Cardiac muscle cell (in vitro differentiated cells and primary cell): ENCODE data around the gene TCTN2. TPM values are rescaled to one million over a fixed set of nuclear protein-coding genes. Genes with fewer than 3 reads are reported as not detected.
A peak's percentile ranks its signal among the peaks of the same experiment; 100 is the strongest.

ENCODE experiments used
- DNase-seq, 2 donors: peaks; one replicate each; pipeline versions ENCODE4 v3.0.0 to v3.0.0-alpha.2; 2010 to 2017; ENCODE audit warnings: low read depth in 1 of 2, low spot score in 1 of 2
- H3K27ac ChIP-seq: fragments of 200-600 bp; sonication (generic); 2 replicates; pipeline ENCODE4 v1.5.1; 2016
- H3K27me3 ChIP-seq: fragments of 200-600 bp; sonication (generic); 2 replicates; pipeline ENCODE4 v1.6.0; 2016; ENCODE audit warnings: control low read depth
- H3K36me3 ChIP-seq: fragments of 200-600 bp; sonication (generic); 2 replicates; pipeline ENCODE4 v1.5.1; 2016; ENCODE audit warnings: control low read depth
- H3K4me1 ChIP-seq: fragments of 200-600 bp; sonication (generic); 2 replicates; pipeline ENCODE4 v1.8.1; 2017; ENCODE audit warnings: low read depth, mild to moderate bottlenecking, mixed run types
- H3K4me3 ChIP-seq: fragments of 200-600 bp; sonication (generic); 2 replicates; pipeline ENCODE4 v1.5.1; 2016; ENCODE audit warnings: mild to moderate bottlenecking
- H3K9me3 ChIP-seq: fragments of 200-600 bp; sonication (generic); 2 replicates; pipeline ENCODE4 v1.5.1; 2017; ENCODE audit warnings: low read depth, mild to moderate bottlenecking, control low read depth
- polyA plus RNA-seq: library from polyadenylated mRNA; unstranded; fragments of >200 nt; fragmentation: Nextera tagmentation; extraction: Ambion mirVana; gene quantifications from 2 replicates; pipeline ENCODE4 v1.2.1, GENCODE V29; 2016
- total RNA-seq: library from RNA; depleted of rRNA; stranded (reverse); fragments of >200 nt; gene quantifications from 2 replicates; pipeline ENCODE4 v1.2.3, GENCODE V29; 2016
- TF ChIP-seq, protein P1 (sequence below): IDR thresholded peaks from 2 replicates; pipeline ENCODE4 v1.5.1; 2012; ENCODE audit warnings: low read depth, mild to moderate bottlenecking, low read length

Gene TCTN2
- total and polyA plus RNA-seq, 2 experiments from 2014 or later, result 4.3 to 5.8 TPM

DNA sequence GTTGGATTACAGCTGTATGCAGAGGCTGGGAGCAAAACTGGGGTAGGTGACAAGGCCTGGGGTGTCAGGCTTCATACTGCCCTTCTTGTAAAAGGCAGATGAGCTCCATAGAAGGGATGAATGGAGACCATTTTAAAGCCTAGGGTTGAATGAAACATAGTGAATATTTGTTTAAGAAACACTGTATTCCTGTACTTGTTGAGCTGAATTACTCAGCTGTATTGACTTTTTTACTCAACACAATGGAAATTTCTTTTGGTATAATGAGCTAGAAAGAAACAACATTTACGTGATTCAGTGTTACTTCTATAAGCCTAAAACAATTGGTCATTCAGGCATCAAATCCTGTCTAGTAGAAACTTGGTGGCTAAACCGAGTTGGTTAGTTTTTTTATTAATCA lies 55.3 kb downstream of the TCTN2 start:
- Histone ChIP-seq H3K4me3 (no peak overlapping the region), H3K27me3 (no peaks in the 10 kb centered on the region), H3K27ac (no peak overlapping the region), H3K4me1 (peaks cover 5% of the 10 kb centered on the region), H3K36me3 (peaks cover 50% of the 10 kb centered on the region), H3K9me3 (no peaks in the 10 kb centered on the region)
- TF ChIP-seq, protein P1, sequence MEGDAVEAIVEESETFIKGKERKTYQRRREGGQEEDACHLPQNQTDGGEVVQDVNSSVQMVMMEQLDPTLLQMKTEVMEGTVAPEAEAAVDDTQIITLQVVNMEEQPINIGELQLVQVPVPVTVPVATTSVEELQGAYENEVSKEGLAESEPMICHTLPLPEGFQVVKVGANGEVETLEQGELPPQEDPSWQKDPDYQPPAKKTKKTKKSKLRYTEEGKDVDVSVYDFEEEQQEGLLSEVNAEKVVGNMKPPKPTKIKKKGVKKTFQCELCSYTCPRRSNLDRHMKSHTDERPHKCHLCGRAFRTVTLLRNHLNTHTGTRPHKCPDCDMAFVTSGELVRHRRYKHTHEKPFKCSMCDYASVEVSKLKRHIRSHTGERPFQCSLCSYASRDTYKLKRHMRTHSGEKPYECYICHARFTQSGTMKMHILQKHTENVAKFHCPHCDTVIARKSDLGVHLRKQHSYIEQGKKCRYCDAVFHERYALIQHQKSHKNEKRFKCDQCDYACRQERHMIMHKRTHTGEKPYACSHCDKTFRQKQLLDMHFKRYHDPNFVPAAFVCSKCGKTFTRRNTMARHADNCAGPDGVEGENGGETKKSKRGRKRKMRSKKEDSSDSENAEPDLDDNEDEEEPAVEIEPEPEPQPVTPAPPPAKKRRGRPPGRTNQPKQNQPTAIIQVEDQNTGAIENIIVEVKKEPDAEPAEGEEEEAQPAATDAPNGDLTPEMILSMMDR, result no peak
- no peak for DNase-seq

GRCh38 chr12:123726962-123727361 lies 56.0 kb downstream of the TCTN2 start:
- peaks cover 52% of the 10 kb centered on the region for H3K36me3 ChIP-seq
- DNase-seq, result no peak
- H3K9me3 ChIP-seq, result no peaks in the 10 kb centered on the region
- no peaks in the 10 kb centered on the region for H3K27me3 ChIP-seq
- H3K4me1 ChIP-seq, result peaks cover 6% of the 10 kb centered on the region
- no peak overlapping the region for H3K4me3 ChIP-seq
- TF ChIP-seq, protein P1, result no peak
- H3K27ac ChIP-seq, result no peak overlapping the region

DNA sequence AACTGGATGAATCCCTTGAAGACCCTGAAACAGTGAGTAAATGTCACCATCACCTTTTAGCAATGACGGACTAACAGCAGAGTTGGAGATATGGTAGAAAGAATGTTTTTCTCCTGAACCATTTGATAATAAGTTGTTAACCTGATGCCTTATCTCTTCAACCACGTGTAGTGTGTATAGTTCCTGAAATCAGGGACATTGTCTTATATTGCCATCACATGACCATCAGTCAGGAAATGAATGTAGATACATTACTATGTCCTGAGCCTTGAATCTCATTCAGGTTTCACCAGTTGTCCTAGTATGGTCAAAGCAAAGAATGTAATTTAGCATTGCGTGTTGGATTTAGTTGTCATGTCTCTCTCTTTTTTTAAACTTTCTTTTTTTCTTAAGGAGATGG lies 57.0 kb downstream of the TCTN2 start:
- Histone ChIP-seq H3K27me3 (no peaks in the 10 kb centered on the region), H3K36me3 (peaks cover 47% of the 10 kb centered on the region), H3K4me1 (peaks cover 6% of the 10 kb centered on the region), H3K4me3 (no peak overlapping the region), H3K9me3 (no peaks in the 10 kb centered on the region), H3K27ac (no peak overlapping the region)
- no peak for DNase-seq
- TF ChIP-seq, protein P1, result no peak

DNA sequence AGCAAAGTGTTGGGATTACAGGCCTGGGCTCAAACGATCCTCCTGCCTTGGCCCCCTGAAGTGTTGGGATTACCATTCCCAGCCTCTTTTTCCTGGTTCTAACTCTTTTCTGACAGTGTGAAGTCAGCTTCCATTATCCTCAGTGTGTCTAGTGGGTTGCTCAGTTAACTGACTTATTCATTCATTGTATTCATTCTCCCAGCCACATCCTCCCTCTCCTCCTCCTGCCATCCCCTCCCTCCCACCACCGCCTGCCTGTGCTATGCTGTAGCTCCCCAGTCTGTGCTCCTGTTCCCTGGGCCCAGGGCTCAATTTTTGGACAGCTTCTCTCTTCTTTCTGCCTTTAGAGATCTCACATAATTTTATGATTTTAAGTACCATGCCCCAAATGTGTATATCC lies 60.7 kb downstream of the TCTN2 start:
- H3K27ac ChIP-seq, result peak overlapping the region; percentile 28
- no peaks in the 10 kb centered on the region for H3K9me3 ChIP-seq
- TF ChIP-seq, protein P1, result no peak
- H3K4me1 ChIP-seq, result peaks cover 13% of the 10 kb centered on the region
- H3K4me3 ChIP-seq, result no peak overlapping the region
- H3K36me3 ChIP-seq, result peaks cover 33% of the 10 kb centered on the region
- no peaks in the 10 kb centered on the region for H3K27me3 ChIP-seq
- DNase-seq, result no peak

DNA sequence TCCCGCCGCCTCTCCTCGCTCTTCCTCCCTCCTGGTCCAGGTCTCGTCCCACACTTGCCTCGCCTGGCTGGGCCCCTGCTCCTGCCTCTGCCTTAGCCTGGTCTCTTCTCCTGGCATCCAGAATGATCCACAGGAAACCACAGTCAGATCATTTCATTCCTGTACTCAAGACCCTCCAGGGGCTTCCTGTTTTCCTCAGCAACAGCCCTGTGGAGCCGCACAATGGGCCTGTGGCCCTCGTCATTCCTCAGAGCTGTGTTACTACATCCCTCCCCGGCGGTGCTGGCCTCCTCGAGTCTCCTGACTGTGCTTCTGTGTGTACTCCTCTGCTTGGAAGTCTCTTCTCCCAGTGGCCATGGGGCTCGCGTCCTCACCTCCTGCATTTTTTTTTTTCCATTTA lies 61.3 kb downstream of the TCTN2 start:
- peaks cover 36% of the 10 kb centered on the region for H3K36me3 ChIP-seq

More for the DNA sequence above, 61.3 kb downstream of the TCTN2 start:
- H3K27ac ChIP-seq, result no peak overlapping the region
- H3K27me3 ChIP-seq, result no peaks in the 10 kb centered on the region
- no peak overlapping the region for H3K4me3 ChIP-seq
- H3K9me3 ChIP-seq, result no peaks in the 10 kb centered on the region
- H3K4me1 ChIP-seq, result peaks cover 13% of the 10 kb centered on the region
- DNase-seq, result no peak
- TF ChIP-seq, protein P1, result no peak
